Tibial nerve (tissue), 3 donors: ENCODE data around the gene TRMU.

Source experiments
- POLR2A ChIP-seq, 2 donors: fragments of 450-650 bp; IDR thresholded peaks; one replicate each; pipeline ENCODE4 v1.6.1; 2017; ENCODE audit warnings: antibody characterized with exemption in 2 of 2, mild to moderate bottlenecking in 2 of 2, moderate library complexity in 2 of 2
- TF ChIP-seq, protein P1 (sequence below), 5 experiments: fragments of 200-600 bp in 3 of 5; fragments of 450-650 bp in 2 of 5; sonication (generic) in 3 of 5; IDR thresholded peaks; one replicate each; pipeline ENCODE4 v1.5.1; 2016 to 2019; ENCODE audit warnings: antibody characterized with exemption in 5 of 5, mild to moderate bottlenecking in 3 of 5, moderate library complexity in 2 of 5

DNA sequence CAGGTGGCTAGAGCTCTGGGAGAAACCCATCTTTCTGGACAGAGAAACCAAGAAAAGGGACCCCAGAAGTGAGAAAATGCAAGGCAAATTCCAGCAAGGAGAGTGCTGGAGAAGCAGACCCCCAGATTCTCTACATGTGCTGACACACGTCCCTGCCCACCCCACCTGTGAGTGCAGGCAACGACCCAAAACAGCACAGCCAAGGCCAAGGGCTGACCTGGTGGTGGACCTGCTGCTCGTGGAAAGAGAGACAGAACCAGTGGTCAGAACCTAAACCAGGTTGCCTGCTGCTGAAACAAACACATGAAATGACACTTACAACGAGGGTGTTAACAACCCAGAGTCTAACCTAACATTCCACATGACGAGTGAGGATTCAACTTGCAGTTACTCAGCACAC is 24.6 kb downstream of the TRMU start:
- no peak for TF ChIP-seq POLR2A (IDR thresholded peaks at IDR 0.05)
- TF ChIP-seq, protein P1, sequence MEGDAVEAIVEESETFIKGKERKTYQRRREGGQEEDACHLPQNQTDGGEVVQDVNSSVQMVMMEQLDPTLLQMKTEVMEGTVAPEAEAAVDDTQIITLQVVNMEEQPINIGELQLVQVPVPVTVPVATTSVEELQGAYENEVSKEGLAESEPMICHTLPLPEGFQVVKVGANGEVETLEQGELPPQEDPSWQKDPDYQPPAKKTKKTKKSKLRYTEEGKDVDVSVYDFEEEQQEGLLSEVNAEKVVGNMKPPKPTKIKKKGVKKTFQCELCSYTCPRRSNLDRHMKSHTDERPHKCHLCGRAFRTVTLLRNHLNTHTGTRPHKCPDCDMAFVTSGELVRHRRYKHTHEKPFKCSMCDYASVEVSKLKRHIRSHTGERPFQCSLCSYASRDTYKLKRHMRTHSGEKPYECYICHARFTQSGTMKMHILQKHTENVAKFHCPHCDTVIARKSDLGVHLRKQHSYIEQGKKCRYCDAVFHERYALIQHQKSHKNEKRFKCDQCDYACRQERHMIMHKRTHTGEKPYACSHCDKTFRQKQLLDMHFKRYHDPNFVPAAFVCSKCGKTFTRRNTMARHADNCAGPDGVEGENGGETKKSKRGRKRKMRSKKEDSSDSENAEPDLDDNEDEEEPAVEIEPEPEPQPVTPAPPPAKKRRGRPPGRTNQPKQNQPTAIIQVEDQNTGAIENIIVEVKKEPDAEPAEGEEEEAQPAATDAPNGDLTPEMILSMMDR (IDR thresholded peaks at IDR 0.05) = no peak
